Fibroblast of mammary gland (primary cell): ENCODE measurements around the gene GPR137.
A peak's percentile ranks its signal among the peaks of the same experiment; 100 is the strongest.

ENCODE experiments used
- DNase-seq: peaks from one replicate; pipeline ENCODE4 v3.0.0-alpha.2; 2010; ENCODE audit warnings: low read depth
- H3K4me3 ChIP-seq: 2 replicates; pipeline ENCODE4 v1.5.1; 2011; ENCODE audit warnings: low read depth, mild to moderate bottlenecking, low read length, moderate library complexity; ENCODE audit not compliant: control insufficient read depth
- TF ChIP-seq, protein P1 (sequence below): conservative IDR thresholded peaks from 2 replicates; pipeline ENCODE4 v1.5.1; 2011; ENCODE audit warnings: low read depth, low read length, inconsistent platforms; ENCODE audit not compliant: control insufficient read depth, insufficient read depth

Gene GPR137

DNA sequence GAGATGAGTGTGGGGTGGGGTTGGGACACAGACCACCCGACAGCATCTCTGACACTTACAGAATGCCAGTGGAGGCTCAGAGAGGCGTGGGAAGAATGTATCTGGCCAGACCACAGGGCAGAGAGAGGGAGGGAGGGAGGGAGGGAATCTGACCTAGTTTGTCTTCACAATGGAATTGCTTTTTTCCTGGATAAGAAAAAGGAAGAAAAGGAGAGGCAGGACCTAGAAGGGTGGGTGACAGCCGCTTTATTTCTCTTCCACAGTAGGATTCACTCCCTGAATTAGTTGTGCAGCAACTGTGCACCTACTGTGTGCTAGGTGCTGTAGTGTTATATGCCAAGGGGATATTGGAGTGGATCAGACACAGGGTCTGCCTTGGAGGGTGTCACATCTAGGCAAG is 9.1 kb downstream of the GPR137 start:
- no peak overlapping the region for H3K4me3 ChIP-seq
- no peak for DNase-seq
- TF ChIP-seq, protein P1, sequence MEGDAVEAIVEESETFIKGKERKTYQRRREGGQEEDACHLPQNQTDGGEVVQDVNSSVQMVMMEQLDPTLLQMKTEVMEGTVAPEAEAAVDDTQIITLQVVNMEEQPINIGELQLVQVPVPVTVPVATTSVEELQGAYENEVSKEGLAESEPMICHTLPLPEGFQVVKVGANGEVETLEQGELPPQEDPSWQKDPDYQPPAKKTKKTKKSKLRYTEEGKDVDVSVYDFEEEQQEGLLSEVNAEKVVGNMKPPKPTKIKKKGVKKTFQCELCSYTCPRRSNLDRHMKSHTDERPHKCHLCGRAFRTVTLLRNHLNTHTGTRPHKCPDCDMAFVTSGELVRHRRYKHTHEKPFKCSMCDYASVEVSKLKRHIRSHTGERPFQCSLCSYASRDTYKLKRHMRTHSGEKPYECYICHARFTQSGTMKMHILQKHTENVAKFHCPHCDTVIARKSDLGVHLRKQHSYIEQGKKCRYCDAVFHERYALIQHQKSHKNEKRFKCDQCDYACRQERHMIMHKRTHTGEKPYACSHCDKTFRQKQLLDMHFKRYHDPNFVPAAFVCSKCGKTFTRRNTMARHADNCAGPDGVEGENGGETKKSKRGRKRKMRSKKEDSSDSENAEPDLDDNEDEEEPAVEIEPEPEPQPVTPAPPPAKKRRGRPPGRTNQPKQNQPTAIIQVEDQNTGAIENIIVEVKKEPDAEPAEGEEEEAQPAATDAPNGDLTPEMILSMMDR: no peak

DNA sequence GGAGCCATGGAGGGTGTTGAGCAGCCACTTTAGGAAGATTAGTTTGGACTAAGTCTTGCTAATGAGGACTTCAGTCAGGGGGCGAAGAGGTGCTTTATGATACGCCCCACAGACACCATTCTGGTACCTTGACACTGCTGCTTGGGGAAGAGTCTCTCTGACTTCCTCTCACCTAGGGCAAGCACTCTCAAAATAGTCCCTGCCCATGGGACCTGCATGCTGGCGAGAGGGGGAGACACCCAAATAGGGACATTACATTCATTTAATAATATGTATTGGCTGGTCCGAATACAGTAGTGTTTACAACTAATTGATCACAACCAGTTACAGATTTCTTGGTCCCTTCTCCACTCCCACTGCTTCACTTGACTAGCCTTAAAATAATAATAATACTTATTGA is 10.1 kb downstream of the GPR137 start:
- TF ChIP-seq, protein P1: no peak
- no peak overlapping the region for H3K4me3 ChIP-seq
- no peak for DNase-seq

DNA sequence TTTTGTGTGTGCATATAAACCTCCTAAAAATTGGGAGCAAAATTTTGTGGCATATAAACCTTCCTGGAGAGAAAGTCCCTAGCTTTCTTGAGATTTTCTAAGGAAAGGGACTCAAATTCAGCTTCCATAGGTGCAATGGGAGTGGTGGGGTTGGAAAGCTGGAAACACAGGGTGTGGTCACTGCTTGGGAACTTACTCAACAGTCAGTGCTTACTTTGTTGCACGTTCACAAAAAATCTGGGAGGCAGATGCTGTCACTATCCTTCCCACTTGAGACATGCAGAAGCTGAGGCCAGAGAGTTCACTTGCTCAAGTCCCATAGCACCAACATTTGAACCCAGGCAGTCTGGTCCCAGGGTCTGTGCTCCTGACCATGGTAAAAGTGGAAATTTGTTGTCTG is 10.6 kb downstream of the GPR137 start:
- TF ChIP-seq, protein P1: no peak
- no peak for DNase-seq
- no peak overlapping the region for H3K4me3 ChIP-seq

DNA sequence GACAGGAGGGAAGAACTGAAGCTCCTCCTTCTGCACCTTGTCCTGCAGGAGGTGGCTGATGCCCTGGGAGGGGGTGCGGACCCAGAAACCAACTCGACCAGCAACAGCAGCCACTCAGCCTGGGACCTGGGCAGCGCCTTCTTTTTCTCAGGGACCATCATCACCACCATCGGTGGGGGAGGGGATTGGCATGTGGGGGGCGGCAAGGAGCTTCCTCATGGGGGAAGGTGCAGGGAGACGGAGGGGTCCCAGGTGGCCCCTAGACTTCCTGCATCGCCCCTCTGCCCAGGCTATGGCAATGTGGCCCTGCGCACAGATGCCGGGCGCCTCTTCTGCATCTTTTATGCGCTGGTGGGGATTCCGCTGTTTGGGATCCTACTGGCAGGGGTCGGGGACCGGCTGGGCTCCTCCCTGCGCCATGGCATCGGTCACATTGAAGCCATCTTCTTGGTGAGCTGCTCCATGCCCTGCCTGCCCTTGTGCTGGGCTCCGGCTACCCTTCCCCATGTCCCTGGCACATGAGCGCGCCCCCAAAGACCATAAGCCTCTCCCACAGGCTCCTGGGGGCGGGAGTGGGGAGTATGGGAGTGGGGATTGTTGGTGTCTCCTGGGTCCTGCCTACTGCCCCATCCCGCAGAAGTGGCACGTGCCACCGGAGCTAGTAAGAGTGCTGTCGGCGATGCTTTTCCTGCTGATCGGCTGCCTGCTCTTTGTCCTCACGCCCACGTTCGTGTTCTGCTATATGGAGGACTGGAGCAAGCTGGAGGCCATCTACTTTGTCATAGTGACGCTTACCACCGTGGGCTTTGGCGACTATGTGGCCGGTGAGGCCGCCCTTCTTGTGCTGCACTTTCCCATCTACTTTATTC is 11.4 kb downstream of the GPR137 start:
- DNase-seq: no peak
- TF ChIP-seq, protein P1: no peak

GRCh38 chr11:64297699-64298358 is 12.2 kb downstream of the GPR137 start:
- TF ChIP-seq, protein P1: no peak
- H3K4me3 ChIP-seq: no peak overlapping the region
- DNase-seq: no peak

More for the DNA sequence above, 11.4 kb downstream of the GPR137 start:
- no peak overlapping the region for H3K4me3 ChIP-seq

GRCh38 chr11:64298966-64299846 is 13.6 kb downstream of the GPR137 start:
- TF ChIP-seq, protein P1: no peak
- no peak for DNase-seq
- peak overlapping the region; percentile 12 for H3K4me3 ChIP-seq
